Transverse colon (tissue), 4 donors: ENCODE data around the gene FJX1. TPM values are rescaled to one million over a fixed set of nuclear protein-coding genes. Genes with fewer than 3 reads are reported as not detected.

Source experiments
- DNase-seq: peaks from one replicate; pipeline ENCODE4 v3.0.0-alpha.2; 2019
- H3K27ac ChIP-seq, 4 donors: fragments of 200-600 bp; sonication (generic); 2 replicates each; pipeline ENCODE4 v1.5.1; 2016 to 2018; ENCODE audit warnings: inconsistent platforms in 4 of 4
- H3K27me3 ChIP-seq: fragments of 200-600 bp; sonication (generic); 2 replicates; pipeline ENCODE4 v1.5.1; 2017; ENCODE audit warnings: inconsistent platforms
- H3K36me3 ChIP-seq, 4 donors: fragments of 200-600 bp; sonication (generic); 2 replicates each; pipeline ENCODE4 v1.5.1; 2017 to 2019; ENCODE audit warnings: inconsistent platforms in 4 of 4
- H3K4me1 ChIP-seq, 4 donors: fragments of 200-600 bp; sonication (generic); 2 replicates each; pipeline ENCODE4 v1.5.1; 2017 to 2020; ENCODE audit warnings: inconsistent platforms in 4 of 4
- H3K4me3 ChIP-seq, 4 donors: fragments of 200-600 bp; sonication (generic); 1 replicate in 1 of 4; 2 replicates in 3 of 4; pipeline versions ENCODE4 v1.5.1 to v1.6.1; 2017 to 2019; ENCODE audit warnings: inconsistent platforms in 4 of 4
- H3K9me3 ChIP-seq, 2 donors: fragments of 200-600 bp; sonication (generic); 2 replicates each; pipeline ENCODE4 v1.5.1; 2017 to 2019; ENCODE audit warnings: inconsistent platforms in 2 of 2
- EP300 ChIP-seq: sonication (generic); formaldehyde crosslinking; IDR thresholded peaks from one replicate; pipeline ENCODE4 v1.6.1; 2017; ENCODE audit warnings: antibody characterized with exemption, low read depth
- POLR2A ChIP-seq: fragments of 450-650 bp; IDR thresholded peaks from one replicate; pipeline ENCODE4 v1.6.1; 2016; ENCODE audit warnings: antibody characterized with exemption, mild to moderate bottlenecking, moderate library complexity
- POLR2AphosphoS5 ChIP-seq, 3 donors: sonication (generic); formaldehyde crosslinking; IDR thresholded peaks; one replicate each; pipeline ENCODE4 v1.6.1; 2016; ENCODE audit warnings: antibody characterized with exemption in 3 of 3
- WGBS, 2 donors: methylation state at CpG; one replicate each; pipeline ENCODE4 v1.1.5; 2018; ENCODE audit warnings: low coverage in 1 of 2; 5-methylcytosine and 5-hydroxymethylcytosine counted together
- in situ Hi-C, 4 donors: fragments of 200-750 bp; cut with MboI; loops; one replicate each; pipeline versions ENCODE4 v1.15.0 to v1.15.1; 2017; ENCODE audit warnings: low sequenced_read_pairs in 3 of 4, low pct_ligation_motif_present in 1 of 4, low pct_unique_long_range_greater_than_20kb in 1 of 4
- intact Hi-C: fragments of 100-400 bp; cut with DNase I; formaldehyde crosslinking; loops from one replicate; pipeline ENCODE4 v1.15.1; 2023; ENCODE audit warnings: low total_unique reads
- total RNA-seq, 4 donors: library from RNA; depleted of rRNA; stranded (reverse); fragments of >200 nt; gene quantifications; one replicate each; pipeline ENCODE4 v1.1.0, GENCODE V29; 2016
- TF ChIP-seq, protein P1 (sequence below), 5 experiments: fragments of 200-600 bp in 3 of 5; fragments of 450-650 bp in 2 of 5; sonication (generic) in 3 of 5; IDR thresholded peaks; 1 replicate in 2 of 5; 2 replicates in 3 of 5; pipeline ENCODE4 v1.5.1; 2016 to 2017; ENCODE audit warnings: antibody characterized with exemption in 5 of 5, inconsistent platforms in 3 of 5, mild to moderate bottlenecking in 2 of 5, moderate library complexity in 1 of 5

Gene FJX1, protein sequence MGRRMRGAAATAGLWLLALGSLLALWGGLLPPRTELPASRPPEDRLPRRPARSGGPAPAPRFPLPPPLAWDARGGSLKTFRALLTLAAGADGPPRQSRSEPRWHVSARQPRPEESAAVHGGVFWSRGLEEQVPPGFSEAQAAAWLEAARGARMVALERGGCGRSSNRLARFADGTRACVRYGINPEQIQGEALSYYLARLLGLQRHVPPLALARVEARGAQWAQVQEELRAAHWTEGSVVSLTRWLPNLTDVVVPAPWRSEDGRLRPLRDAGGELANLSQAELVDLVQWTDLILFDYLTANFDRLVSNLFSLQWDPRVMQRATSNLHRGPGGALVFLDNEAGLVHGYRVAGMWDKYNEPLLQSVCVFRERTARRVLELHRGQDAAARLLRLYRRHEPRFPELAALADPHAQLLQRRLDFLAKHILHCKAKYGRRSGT
- total RNA-seq = 1 to 10 TPM in 1 of 4 donors, under 1 TPM in 2, not detected in 1; 0.14 to 2.6 (median 0.64) TPM

DNA sequence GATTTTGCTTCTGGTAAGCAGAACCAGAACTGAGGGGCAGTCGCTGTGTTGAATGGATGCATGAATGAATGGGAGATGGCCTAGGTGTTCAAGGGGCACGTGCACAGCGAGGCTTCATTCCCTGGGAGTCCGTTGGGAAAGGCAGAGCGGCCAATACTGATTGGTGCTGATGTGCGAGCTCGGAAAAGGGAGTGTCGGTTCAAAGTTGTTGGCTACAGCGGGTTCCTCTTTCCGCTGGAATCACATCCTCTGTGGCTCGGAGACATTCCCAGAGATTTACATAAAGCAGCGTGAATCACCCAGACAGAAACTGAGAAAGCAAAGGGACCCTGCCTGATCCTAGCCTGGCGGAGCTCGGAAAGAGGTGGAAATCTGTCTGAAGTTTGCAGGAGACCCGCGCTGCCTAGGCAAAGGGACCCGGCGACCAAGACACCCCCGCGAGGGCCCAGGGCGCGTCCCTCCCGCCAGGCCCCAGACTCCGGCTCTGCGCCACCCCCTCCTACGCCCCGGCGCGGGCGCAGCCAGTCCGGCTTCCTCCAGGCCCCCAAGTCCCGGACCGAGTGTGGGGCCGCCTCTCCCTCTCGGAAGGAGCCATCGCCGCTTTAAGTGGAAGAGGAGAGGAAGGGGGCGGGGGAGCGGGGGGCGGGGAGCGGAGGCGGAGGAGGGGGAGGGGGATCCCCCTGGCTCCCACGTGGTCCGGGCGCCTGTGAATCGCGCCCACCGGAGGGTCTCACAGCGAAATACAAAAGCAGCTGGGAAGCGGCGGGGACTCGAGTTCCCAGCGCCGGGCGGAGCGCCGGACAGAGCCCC, at the start of gene FJX1:
Gene FJX1 (plus strand): TSS at position 774 of the 810 bp plus-strand sequence. CDS start 177 bp downstream, outside the sequence.
- Histone ChIP-seq H3K4me1 (peaks cover 11 to 35% (median 21%) of the 10 kb centered on the region in 4 donors), H3K27me3 (peaks cover 82% of the 10 kb centered on the region), H3K27ac (peak within 1 kb of the TSS; percentile 53 to 82 (median 72)), H3K36me3 (no peaks in the 10 kb centered on the region), H3K4me3 (peak within 1 kb of the TSS; percentile 44 to 52 (median 48)), H3K9me3 (no peaks in the 10 kb centered on the region)
- TF ChIP-seq POLR2A (no peak), POLR2AphosphoS5 (IDR thresholded peaks at IDR 0.05) (no peak)
- TF ChIP-seq, protein P1, sequence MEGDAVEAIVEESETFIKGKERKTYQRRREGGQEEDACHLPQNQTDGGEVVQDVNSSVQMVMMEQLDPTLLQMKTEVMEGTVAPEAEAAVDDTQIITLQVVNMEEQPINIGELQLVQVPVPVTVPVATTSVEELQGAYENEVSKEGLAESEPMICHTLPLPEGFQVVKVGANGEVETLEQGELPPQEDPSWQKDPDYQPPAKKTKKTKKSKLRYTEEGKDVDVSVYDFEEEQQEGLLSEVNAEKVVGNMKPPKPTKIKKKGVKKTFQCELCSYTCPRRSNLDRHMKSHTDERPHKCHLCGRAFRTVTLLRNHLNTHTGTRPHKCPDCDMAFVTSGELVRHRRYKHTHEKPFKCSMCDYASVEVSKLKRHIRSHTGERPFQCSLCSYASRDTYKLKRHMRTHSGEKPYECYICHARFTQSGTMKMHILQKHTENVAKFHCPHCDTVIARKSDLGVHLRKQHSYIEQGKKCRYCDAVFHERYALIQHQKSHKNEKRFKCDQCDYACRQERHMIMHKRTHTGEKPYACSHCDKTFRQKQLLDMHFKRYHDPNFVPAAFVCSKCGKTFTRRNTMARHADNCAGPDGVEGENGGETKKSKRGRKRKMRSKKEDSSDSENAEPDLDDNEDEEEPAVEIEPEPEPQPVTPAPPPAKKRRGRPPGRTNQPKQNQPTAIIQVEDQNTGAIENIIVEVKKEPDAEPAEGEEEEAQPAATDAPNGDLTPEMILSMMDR (IDR thresholded peaks at IDR 0.05) = no peak
- intact Hi-C loops = loop anchor here (5.0 to 10.0 kb wide), 3 partner anchors 204 to 649 kb away; no protein-coding TSS in a partner anchor
- peak; percentile 17 for DNase-seq
- in situ Hi-C loops = loop anchor here (5.0 to 25.0 kb wide), 9 partner anchors 194 to 877 kb away; no protein-coding TSS in a partner anchor
- WGBS, 2 donors = 5% methylated on average over 25 of the region's 57 CpGs; no CpG with 5 or more reads in 1 of the 2 donors

DNA sequence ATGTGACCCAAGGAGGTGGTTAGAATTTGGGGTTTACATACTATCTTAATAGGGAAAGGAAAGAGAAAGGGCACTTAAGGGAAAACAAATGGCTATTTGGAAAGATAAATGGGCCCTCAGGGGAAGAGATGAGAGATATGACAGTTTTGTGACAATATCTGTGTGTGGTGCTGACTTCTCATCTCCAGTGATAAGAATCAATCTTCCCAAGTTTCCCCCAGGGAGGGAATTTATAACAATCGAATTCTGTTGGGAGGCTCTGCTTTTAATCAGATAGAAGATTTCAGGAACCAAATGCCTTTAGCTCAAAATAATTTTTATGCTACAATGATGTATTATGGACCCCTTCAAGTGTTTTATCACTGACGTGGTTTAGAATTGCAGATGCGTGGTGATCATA, 46.6 kb upstream of the FJX1 start:
- in situ Hi-C loops = no loop called here
- DNase-seq = no peak

DNA sequence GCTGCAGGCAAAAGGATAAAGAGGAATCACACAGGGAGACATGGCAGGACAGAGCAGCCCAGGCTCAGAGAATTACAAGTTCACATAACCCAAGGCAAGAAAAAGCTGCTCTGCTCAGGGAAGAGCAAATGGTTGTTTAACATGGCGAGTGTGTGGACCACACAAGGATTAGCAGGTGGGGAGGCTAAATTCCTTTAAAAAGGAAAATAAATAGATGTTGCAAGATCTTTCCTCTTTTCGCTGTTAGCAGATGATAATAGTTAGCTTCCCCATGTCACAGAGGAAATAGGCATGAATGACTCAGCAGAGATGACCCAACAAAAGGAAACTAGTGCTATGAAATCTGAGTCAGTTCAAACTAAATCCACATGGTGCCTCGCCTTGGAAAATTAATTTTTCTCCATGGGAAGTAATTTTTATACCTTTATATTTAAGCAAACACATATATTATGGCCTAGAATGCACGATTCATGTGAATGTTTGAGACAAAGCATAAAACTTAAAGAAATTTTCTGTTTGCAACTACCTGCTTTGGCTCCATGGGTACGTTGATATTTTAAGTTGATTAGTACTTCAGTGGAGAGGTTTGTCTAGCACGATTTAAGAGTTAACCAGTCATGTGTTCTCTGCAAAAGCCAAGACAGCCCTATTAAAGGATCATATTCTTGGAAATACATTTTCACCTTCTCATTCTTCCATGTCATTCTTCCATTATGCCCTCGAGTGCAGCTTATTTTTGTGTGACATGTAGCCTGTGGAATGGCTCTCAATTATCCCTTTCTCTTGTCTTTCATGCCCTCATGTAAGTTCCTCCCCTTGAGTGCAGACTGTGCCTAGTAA, 38.5 kb upstream of the FJX1 start:
- intact Hi-C loops (no loop called here), in situ Hi-C loops (no loop called here)
- H3K9me3 ChIP-seq = no peaks in the 10 kb centered on the region
- TF ChIP-seq POLR2A (no peak), POLR2AphosphoS5 (IDR thresholded peaks at IDR 0.05) (peak in 1 of 3 donors; percentile 8)
- H3K27me3 ChIP-seq = peaks cover 13% of the 10 kb centered on the region
- H3K4me3 ChIP-seq = no peak overlapping the region
- no peaks in the 10 kb centered on the region for H3K4me1 ChIP-seq
- H3K36me3 ChIP-seq = no peaks in the 10 kb centered on the region
- WGBS, 2 donors = 51 to 61% methylated on average over 7 of the region's 7 CpGs
- H3K27ac ChIP-seq = no peak overlapping the region
- no peak for DNase-seq

More for the DNA sequence above, 46.6 kb upstream of the FJX1 start:
- no peaks in the 10 kb centered on the region for H3K27me3 ChIP-seq
- intact Hi-C loops = no loop called here
- no peak overlapping the region for H3K27ac ChIP-seq
- no peaks in the 10 kb centered on the region for H3K36me3 ChIP-seq
- H3K9me3 ChIP-seq = peaks cover 0 to 4% of the 10 kb centered on the region in 2 donors
- WGBS, 2 donors = 50 to 60% methylated on average over 3 of the region's 3 CpGs
- no peaks in the 10 kb centered on the region for H3K4me1 ChIP-seq
- no peak overlapping the region for H3K4me3 ChIP-seq
- no peak for TF ChIP-seq POLR2A
- TF ChIP-seq, protein P1 (IDR thresholded peaks at IDR 0.05) = no peak
- TF ChIP-seq POLR2AphosphoS5 (IDR thresholded peaks at IDR 0.05) = no peak
- TF ChIP-seq EP300 = no peak

DNA sequence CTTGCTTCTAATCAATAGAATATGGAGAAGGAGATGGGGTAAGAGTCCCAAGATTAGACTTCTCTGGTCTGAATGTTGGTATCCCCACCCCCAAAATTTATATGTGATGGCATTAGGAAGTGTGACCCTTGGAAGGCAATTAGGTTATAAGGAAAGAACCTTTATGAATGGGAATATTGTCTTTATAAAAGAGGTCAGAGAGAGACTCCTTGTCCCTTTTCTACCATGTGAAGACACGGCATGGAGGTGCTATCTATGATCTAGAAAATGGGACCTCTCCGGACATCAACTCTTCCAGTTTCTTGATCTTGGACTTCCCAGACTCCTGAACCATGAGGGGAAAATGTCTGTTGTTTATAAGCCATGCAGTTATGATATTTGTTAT, 37.9 kb upstream of the FJX1 start:
- DNase-seq = no peak
- in situ Hi-C loops = no loop called here
- no peak overlapping the region for H3K4me3 ChIP-seq
- TF ChIP-seq EP300 (no peak), POLR2A (no peak)
- TF ChIP-seq, protein P1 (IDR thresholded peaks at IDR 0.05) = no peak
- peaks cover 18% of the 10 kb centered on the region for H3K27me3 ChIP-seq
- intact Hi-C loops = no loop called here
- H3K9me3 ChIP-seq = no peaks in the 10 kb centered on the region
- 80 to 85% methylated on average over 2 of the region's 2 CpGs for WGBS, 2 donors
- no peak overlapping the region for H3K27ac ChIP-seq
- H3K4me1 ChIP-seq = no peaks in the 10 kb centered on the region
- no peaks in the 10 kb centered on the region for H3K36me3 ChIP-seq
